Nephron (organoid): ENCODE measurements around the gene KCNK3.

ENCODE experiments used
- H3K27ac Mint-ChIP-seq, 3 experiments: 2 replicates each; pipeline ENCODE4 v1.8.0; 2020; ENCODE audit warnings: mixed read lengths in 3 of 3, mild to moderate bottlenecking in 2 of 3, moderate library complexity in 1 of 3
- H3K27me3 Mint-ChIP-seq: 2 replicates; pipeline ENCODE4 v1.8.0; 2021; ENCODE audit warnings: low read depth, mild to moderate bottlenecking, moderate library complexity, mixed read lengths
- H3K36me3 Mint-ChIP-seq: 2 replicates; pipeline ENCODE4 v1.8.0; 2020; ENCODE audit warnings: low read depth, mixed read lengths
- H3K4me1 Mint-ChIP-seq: 2 replicates; pipeline ENCODE4 v1.8.0; 2020; ENCODE audit warnings: mixed read lengths
- H3K4me3 Mint-ChIP-seq, 3 experiments: 2 replicates each; pipeline ENCODE4 v1.8.0; 2020; ENCODE audit warnings: mild to moderate bottlenecking in 3 of 3, mixed read lengths in 3 of 3, moderate library complexity in 2 of 3
- H3K9me3 Mint-ChIP-seq: 2 replicates; pipeline ENCODE4 v1.8.0; 2020; ENCODE audit warnings: mixed read lengths
- TF ChIP-seq, protein P1 (sequence below), 3 experiments: fragments of 200-600 bp; sonication (generic); IDR thresholded peaks; one replicate each; pipeline ENCODE4 v1.5.0; 2021; ENCODE audit warnings: antibody characterized with exemption in 3 of 3; ENCODE audit not compliant: unreplicated experiment in 3 of 3

Gene KCNK3

GRCh38 chr2:26668856-26669750 is 23.4 kb upstream of the KCNK3 start:
- H3K9me3 Mint-ChIP-seq = peaks cover 15% of the 10 kb centered on the region
- peaks cover 21% of the 10 kb centered on the region for H3K4me1 Mint-ChIP-seq
- peak overlapping the region; percentile 18 to 74 (median 73) for H3K27ac Mint-ChIP-seq
- H3K27me3 Mint-ChIP-seq = peaks cover 32% of the 10 kb centered on the region
- TF ChIP-seq, protein P1, sequence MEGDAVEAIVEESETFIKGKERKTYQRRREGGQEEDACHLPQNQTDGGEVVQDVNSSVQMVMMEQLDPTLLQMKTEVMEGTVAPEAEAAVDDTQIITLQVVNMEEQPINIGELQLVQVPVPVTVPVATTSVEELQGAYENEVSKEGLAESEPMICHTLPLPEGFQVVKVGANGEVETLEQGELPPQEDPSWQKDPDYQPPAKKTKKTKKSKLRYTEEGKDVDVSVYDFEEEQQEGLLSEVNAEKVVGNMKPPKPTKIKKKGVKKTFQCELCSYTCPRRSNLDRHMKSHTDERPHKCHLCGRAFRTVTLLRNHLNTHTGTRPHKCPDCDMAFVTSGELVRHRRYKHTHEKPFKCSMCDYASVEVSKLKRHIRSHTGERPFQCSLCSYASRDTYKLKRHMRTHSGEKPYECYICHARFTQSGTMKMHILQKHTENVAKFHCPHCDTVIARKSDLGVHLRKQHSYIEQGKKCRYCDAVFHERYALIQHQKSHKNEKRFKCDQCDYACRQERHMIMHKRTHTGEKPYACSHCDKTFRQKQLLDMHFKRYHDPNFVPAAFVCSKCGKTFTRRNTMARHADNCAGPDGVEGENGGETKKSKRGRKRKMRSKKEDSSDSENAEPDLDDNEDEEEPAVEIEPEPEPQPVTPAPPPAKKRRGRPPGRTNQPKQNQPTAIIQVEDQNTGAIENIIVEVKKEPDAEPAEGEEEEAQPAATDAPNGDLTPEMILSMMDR (IDR thresholded peaks at IDR 0.05; ENCODE audit: unreplicated experiment in 3 of 3) = no peak
- no peaks in the 10 kb centered on the region for H3K36me3 Mint-ChIP-seq
- H3K4me3 Mint-ChIP-seq = peak overlapping the region in 1 of 3 experiments; percentile 11

DNA sequence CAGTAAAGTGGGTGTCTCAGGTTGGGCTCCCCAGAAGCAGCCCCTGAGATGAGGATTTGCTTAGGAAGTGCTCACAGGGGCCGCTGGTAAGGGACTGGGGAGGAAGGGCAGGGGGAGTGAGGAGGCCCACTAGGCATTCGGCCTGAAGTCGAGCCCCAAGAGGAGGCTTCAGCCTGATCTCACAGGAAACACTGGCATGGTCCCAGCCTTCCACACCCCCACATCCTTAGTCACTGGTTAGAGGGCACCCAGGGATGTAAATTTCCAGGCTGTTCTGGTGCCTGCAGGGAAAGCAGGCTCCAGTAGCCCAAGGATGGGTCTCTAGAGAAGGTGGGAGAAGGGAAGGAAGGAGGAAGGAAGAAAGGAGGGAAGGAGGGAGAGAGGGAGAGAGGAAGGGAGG is 22.4 kb upstream of the KCNK3 start:
- Mint-ChIP-seq H3K27ac (peak overlapping the region; percentile 18 to 73 (median 66)), H3K4me1 (peaks cover 21% of the 10 kb centered on the region), H3K4me3 (no peak overlapping the region), H3K27me3 (peaks cover 32% of the 10 kb centered on the region), H3K9me3 (peaks cover 10% of the 10 kb centered on the region), H3K36me3 (no peaks in the 10 kb centered on the region)
- TF ChIP-seq, protein P1 (IDR thresholded peaks at IDR 0.05; ENCODE audit: unreplicated experiment in 3 of 3) = no peak

GRCh38 chr2:26670931-26671460 is 21.5 kb upstream of the KCNK3 start:
- H3K27me3 Mint-ChIP-seq = peaks cover 32% of the 10 kb centered on the region

GRCh38 chr2:26671691-26672090 is 20.8 kb upstream of the KCNK3 start:
- H3K27ac Mint-ChIP-seq = no peak overlapping the region
- H3K4me1 Mint-ChIP-seq = peaks cover 21% of the 10 kb centered on the region
- no peaks in the 10 kb centered on the region for H3K36me3 Mint-ChIP-seq
- H3K4me3 Mint-ChIP-seq = no peak overlapping the region
- TF ChIP-seq, protein P1 (IDR thresholded peaks at IDR 0.05; ENCODE audit: unreplicated experiment in 3 of 3) = no peak
- peaks cover 32% of the 10 kb centered on the region for H3K27me3 Mint-ChIP-seq
- H3K9me3 Mint-ChIP-seq = peaks cover 4% of the 10 kb centered on the region

More at GRCh38 chr2:26670931-26671460, 21.5 kb upstream of the KCNK3 start:
- H3K4me3 Mint-ChIP-seq = no peak overlapping the region
- peaks cover 21% of the 10 kb centered on the region for H3K4me1 Mint-ChIP-seq
- no peaks in the 10 kb centered on the region for H3K36me3 Mint-ChIP-seq
- TF ChIP-seq, protein P1 (IDR thresholded peaks at IDR 0.05; ENCODE audit: unreplicated experiment in 3 of 3) = no peak
- peaks cover 6% of the 10 kb centered on the region for H3K9me3 Mint-ChIP-seq
- H3K27ac Mint-ChIP-seq = no peak overlapping the region

DNA sequence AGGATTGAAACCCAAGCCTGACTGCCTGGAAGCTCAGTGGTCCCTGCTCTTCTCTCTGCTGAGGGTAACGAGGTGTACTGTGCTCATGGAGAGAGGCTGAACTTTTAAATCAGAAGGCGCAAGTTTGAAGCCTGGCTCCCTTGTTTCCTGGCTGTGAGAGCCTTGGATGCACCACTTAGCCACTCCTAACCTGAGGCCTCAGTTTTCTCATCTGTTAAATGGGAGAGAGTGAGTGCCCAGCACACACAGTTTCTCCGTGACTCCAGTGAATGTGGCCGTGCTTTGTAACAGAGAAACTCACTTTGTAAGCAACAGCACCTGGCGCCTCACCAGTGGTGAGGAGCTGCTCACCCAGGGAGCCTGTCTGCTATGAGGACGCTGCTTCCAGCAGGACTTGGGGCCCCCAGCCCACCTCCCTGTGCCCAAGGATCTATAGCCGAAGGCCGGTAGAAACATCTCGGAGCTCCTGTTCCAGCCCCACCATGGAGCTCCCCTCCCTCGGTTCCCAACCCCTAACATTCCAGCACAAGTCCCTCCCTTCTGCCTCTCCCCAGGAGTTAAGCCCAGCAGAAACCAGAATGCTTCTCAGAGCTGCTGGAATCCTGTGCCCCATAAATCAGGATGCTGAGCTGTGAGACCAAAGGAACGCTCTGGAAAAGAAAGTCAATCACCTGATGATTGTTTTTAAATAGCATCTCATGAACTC is 20.3 kb upstream of the KCNK3 start:
- H3K36me3 Mint-ChIP-seq = no peaks in the 10 kb centered on the region
- H3K9me3 Mint-ChIP-seq = no peaks in the 10 kb centered on the region

More for the DNA sequence above, 20.3 kb upstream of the KCNK3 start:
- Mint-ChIP-seq H3K4me1 (peaks cover 21% of the 10 kb centered on the region), H3K27ac (peak overlapping the region in 1 of 3 experiments; percentile 14), H3K27me3 (peaks cover 32% of the 10 kb centered on the region), H3K4me3 (no peak overlapping the region)
- TF ChIP-seq, protein P1 (IDR thresholded peaks at IDR 0.05; ENCODE audit: unreplicated experiment in 3 of 3) = no peak
